SK-N-SH (cell line): ENCODE measurements around the gene RNF157. TPM values are rescaled to one million over a fixed set of nuclear protein-coding genes. Genes with fewer than 3 reads are reported as not detected.

Experiments
- CTCF ChIA-PET: fragments of 300-600, 350-600 bp; formaldehyde crosslinking; extraction: SDS; loops from one replicate; lab custom pipeline; 2021; lab: Yijun Ruan, JAX
- POLR2A ChIA-PET: fragments of 350-600 bp; sonication (Branson Sonifier 250); formaldehyde crosslinking; extraction: SDS; loops from one replicate; lab custom pipeline; 2020; ENCODE audit warnings: antibody characterized with exemption, inconsistent platforms; lab: Yijun Ruan, JAX
- DNase-seq: peaks from one replicate; pipeline ENCODE4 v3.0.0; 2012
- H2AFZ ChIP-seq: fragments of 200-600 bp; sonication (generic); 2 replicates; pipeline ENCODE4 v1.8.1; 2016; ENCODE audit warnings: antibody characterized with exemption, mild to moderate bottlenecking, low read depth
- H3F3A ChIP-seq: fragments of 200-600 bp; sonication (generic); replicated peaks from 2 replicates; pipeline ENCODE3; 2016; ENCODE audit warnings: antibody characterized with exemption, mild to moderate bottlenecking; ENCODE audit not compliant: insufficient read depth
- H3K27ac ChIP-seq, 2 experiments: fragments of 200-500 bp in 1 of 2; fragments of 200-600 bp in 1 of 2; sonication (Bioruptor generic) in 1 of 2; sonication (generic), shearing (Covaris generic) in 1 of 2; 2 replicates each; pipeline versions ENCODE4 v1.5.1 to v1.6.1; 2014 to 2016; ENCODE audit warnings: low read depth in 2 of 2, inconsistent platforms in 1 of 2, low read length in 1 of 2, mild to moderate bottlenecking in 1 of 2, mixed read lengths in 1 of 2
- H3K27me3 ChIP-seq: fragments of 200-600 bp; sonication (generic), shearing (Covaris generic); 2 replicates; pipeline ENCODE4 v1.6.1; 2016; ENCODE audit warnings: mixed run types; ENCODE audit not compliant: insufficient read depth
- H3K36me3 ChIP-seq, 2 experiments: fragments of 200-500 bp in 1 of 2; fragments of 200-600 bp in 1 of 2; sonication (Bioruptor generic) in 1 of 2; sonication (generic) in 1 of 2; replicated peaks in 1 of 2; 2 replicates each; pipeline versions ENCODE3 to v1.5.1; 2014 to 2016; ENCODE audit warnings: low read length in 1 of 2, mild to moderate bottlenecking in 1 of 2; ENCODE audit not compliant: insufficient read depth in 2 of 2, control insufficient read depth in 1 of 2
- H3K4me1 ChIP-seq, 2 experiments: fragments of 200-500 bp in 1 of 2; fragments of 200-600 bp in 1 of 2; sonication (Bioruptor generic) in 1 of 2; sonication (generic), shearing (Covaris generic) in 1 of 2; 2 replicates each; pipeline versions ENCODE4 v1.5.1 to v1.6.1; 2014 to 2016; ENCODE audit warnings: low read depth in 1 of 2, low read length in 1 of 2, mixed run types in 1 of 2; ENCODE audit not compliant: insufficient read depth in 2 of 2, control insufficient read depth in 1 of 2
- H3K4me2 ChIP-seq: fragments of 200-600 bp; sonication (generic), shearing (Covaris generic); 2 replicates; pipeline ENCODE4 v1.6.1; 2017; ENCODE audit warnings: mixed run types
- H3K4me3 ChIP-seq, 2 experiments: fragments of 200-500 bp in 1 of 2; fragments of 200-600 bp in 1 of 2; sonication (Bioruptor generic) in 1 of 2; sonication (generic), shearing (Covaris generic) in 1 of 2; 2 replicates each; pipeline versions ENCODE4 v1.5.1 to v1.8.1; 2014 to 2016; ENCODE audit warnings: low read depth in 2 of 2, inconsistent platforms in 1 of 2, low read length in 1 of 2, mild to moderate bottlenecking in 1 of 2, mixed read lengths in 1 of 2, moderate library complexity in 1 of 2
- H3K79me2 ChIP-seq: fragments of 200-600 bp; sonication (generic); 2 replicates; pipeline ENCODE4 v1.8.1; 2017; ENCODE audit warnings: mild to moderate bottlenecking; ENCODE audit not compliant: insufficient read depth
- H3K9ac ChIP-seq: fragments of 200-600 bp; sonication (generic); 2 replicates; pipeline ENCODE4 v1.6.1; 2017; ENCODE audit warnings: mixed run types
- H3K9me2 ChIP-seq: fragments of 200-600 bp; sonication (generic); 2 replicates; pipeline ENCODE4 v1.6.1; 2017; ENCODE audit warnings: mixed run types
- H3K9me3 ChIP-seq: fragments of 200-600 bp; sonication (generic); 2 replicates; pipeline ENCODE4 v1.6.1; 2017; ENCODE audit warnings: mixed run types, mild to moderate bottlenecking, moderate library complexity
- H4K20me1 ChIP-seq: fragments of 200-600 bp; sonication (generic); 2 replicates; pipeline ENCODE4 v1.6.1; 2017; ENCODE audit warnings: mild to moderate bottlenecking, mixed run types; ENCODE audit not compliant: insufficient read depth
- CHD2 ChIP-seq: fragments of 150-350 bp; IDR thresholded peaks from 2 replicates; pipeline ENCODE4 v1.6.1; 2018; ENCODE audit warnings: low read length; ENCODE audit not compliant: partially characterized antibody
- ELF1 ChIP-seq: IDR thresholded peaks from 2 replicates; pipeline ENCODE4 v1.4.0; 2012
- EZH2phosphoT487 ChIP-seq: fragments of 200-600 bp; sonication (generic); IDR thresholded peaks from 2 replicates; pipeline ENCODE4 v1.6.1; 2017; ENCODE audit warnings: low read depth, mixed run types, mild to moderate bottlenecking, antibody characterized with exemption, moderate library complexity, borderline replicate concordance
- FOSL2 ChIP-seq: IDR thresholded peaks from 2 replicates; pipeline ENCODE4 v1.4.0; 2012; ENCODE audit warnings: low read depth, mild to moderate bottlenecking, moderate library complexity, borderline replicate concordance
- FOXJ3 ChIP-seq: sonication (generic); formaldehyde crosslinking; IDR thresholded peaks from 2 replicates; pipeline ENCODE4 v1.5.1; 2020; ENCODE audit warnings: mild to moderate bottlenecking, missing genetic modification reagents
- FOXM1 ChIP-seq: IDR thresholded peaks from 2 replicates; pipeline ENCODE4 v1.4.0; 2012; ENCODE audit warnings: low read depth, mild to moderate bottlenecking
- IRF3 ChIP-seq: fragments of 150-350 bp; IDR thresholded peaks from 2 replicates; pipeline ENCODE4 v1.6.1; 2016; ENCODE audit warnings: mild to moderate bottlenecking, low read depth, low read length
- MXI1 ChIP-seq: IDR thresholded peaks from 2 replicates; pipeline ENCODE4 v1.6.1; 2012; ENCODE audit warnings: mild to moderate bottlenecking, low read depth, low read length, improper control_type of control experiment
- NFIC ChIP-seq: IDR thresholded peaks from 2 replicates; pipeline ENCODE4 v1.4.0; 2012; ENCODE audit warnings: borderline replicate concordance
- POLR2AphosphoS5 ChIP-seq: IDR thresholded peaks from 2 replicates; pipeline ENCODE4 v1.6.1; 2012; ENCODE audit warnings: low read depth, low read length
- RCOR1 ChIP-seq: fragments of 150-350 bp; IDR thresholded peaks from 2 replicates; pipeline ENCODE4 v1.6.1; 2017; ENCODE audit warnings: antibody characterized with exemption, low read length
- RXRA ChIP-seq: IDR thresholded peaks from 2 replicates; pipeline ENCODE4 v1.4.0; 2012; ENCODE audit warnings: low read depth, mild to moderate bottlenecking, borderline replicate concordance
- SIN3A ChIP-seq: IDR thresholded peaks from 2 replicates; pipeline ENCODE4 v1.6.1; 2012; ENCODE audit warnings: low read depth, mild to moderate bottlenecking, low read length, moderate library complexity, borderline replicate concordance
- SMC3 ChIP-seq: IDR thresholded peaks from 2 replicates; pipeline ENCODE4 v1.6.1; 2012; ENCODE audit warnings: low read depth, low read length, improper control_type of control experiment
- TCF12 ChIP-seq: IDR thresholded peaks from 2 replicates; pipeline ENCODE4 v1.4.0; 2012
- YY1 ChIP-seq: IDR thresholded peaks from 2 replicates; pipeline ENCODE4 v1.4.0; 2012; ENCODE audit warnings: low read depth, mild to moderate bottlenecking
- WGBS: methylation state at CpG from one replicate; pipeline ENCODE4 v1.1.6; 2017; ENCODE audit warnings: low lambda C conversion rate; 5-methylcytosine and 5-hydroxymethylcytosine counted together
- polyA plus RNA-seq, 3 experiments: library from polyadenylated mRNA; depleted of rRNA; stranded (reverse); fragments of >200 nt; gene quantifications; 2 replicates each; pipeline ENCODE4 v1.2.3, GENCODE V29; 2012
- TF ChIP-seq, protein P1 (sequence below): fragments of 150-350 bp; IDR thresholded peaks from 2 replicates; pipeline ENCODE4 v1.6.1; 2017; ENCODE audit warnings: antibody characterized with exemption, low read length, low read depth, borderline replicate concordance
- TF ChIP-seq, protein P2 (sequence below): IDR thresholded peaks from 2 replicates; pipeline ENCODE4 v1.4.0; 2012; ENCODE audit warnings: low read depth, borderline replicate concordance
- TF ChIP-seq, protein P3 (sequence below): fragments of 200-600 bp; sonication (generic); IDR thresholded peaks from 2 replicates; pipeline ENCODE4 v1.6.1; 2017; ENCODE audit warnings: antibody characterized with exemption, mild to moderate bottlenecking, moderate library complexity
- TF ChIP-seq, protein P4 (sequence below): IDR thresholded peaks from 2 replicates; pipeline ENCODE4 v1.4.0; 2012; ENCODE audit warnings: low read depth

RNF157 gene
- polyA plus RNA-seq, 1 of the 3 experiments (the other 2 are of a cell fraction) = 5.2 TPM

DNA sequence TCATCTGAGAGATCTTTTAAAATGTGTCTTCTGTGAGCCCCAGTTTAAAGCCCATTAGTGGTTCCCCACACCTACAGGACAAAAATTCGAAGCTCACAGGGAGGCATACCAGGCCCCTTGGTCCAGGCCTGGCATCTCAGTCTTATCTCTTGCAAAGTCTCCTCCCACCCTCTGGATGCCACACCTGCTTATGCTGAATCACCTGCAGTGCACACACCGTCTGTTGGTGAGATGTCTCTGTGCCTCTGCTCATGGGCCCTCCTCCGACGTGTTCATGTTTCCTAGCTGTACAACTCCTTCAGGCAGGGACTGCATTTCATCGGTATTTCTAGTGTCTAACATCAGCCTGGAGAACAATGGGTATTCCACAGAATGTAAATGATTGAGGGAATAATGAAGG lies 41.6 kb downstream of the RNF157 start:
- no peak overlapping the region for H2AFZ ChIP-seq

More for the DNA sequence above, 41.6 kb downstream of the RNF157 start:
- Histone ChIP-seq H3F3A (no peaks in the 10 kb centered on the region), H3K9ac (no peak overlapping the region), H3K4me1 (peaks cover 0 to 13% of the 10 kb centered on the region in 2 experiments; a peak in 2 of 4 replicates), H3K4me3 (no peak overlapping the region), H3K9me2 (no peaks in the 10 kb centered on the region), H3K36me3 (no peaks in the 10 kb centered on the region), H3K27ac (no peak overlapping the region), H4K20me1 (no peaks in the 10 kb centered on the region), H3K4me2 (no peak overlapping the region), H3K79me2 (no peaks in the 10 kb centered on the region), H3K9me3 (no peaks in the 10 kb centered on the region), H3K27me3 (no peaks in the 10 kb centered on the region)
- POLR2A ChIA-PET = no interaction called here
- TF ChIP-seq TCF12 = no peak
- TF ChIP-seq FOXM1 = no peak
- TF ChIP-seq FOSL2 = no peak
- TF ChIP-seq RXRA = no peak
- no peak for TF ChIP-seq ELF1
- TF ChIP-seq, protein P1, sequence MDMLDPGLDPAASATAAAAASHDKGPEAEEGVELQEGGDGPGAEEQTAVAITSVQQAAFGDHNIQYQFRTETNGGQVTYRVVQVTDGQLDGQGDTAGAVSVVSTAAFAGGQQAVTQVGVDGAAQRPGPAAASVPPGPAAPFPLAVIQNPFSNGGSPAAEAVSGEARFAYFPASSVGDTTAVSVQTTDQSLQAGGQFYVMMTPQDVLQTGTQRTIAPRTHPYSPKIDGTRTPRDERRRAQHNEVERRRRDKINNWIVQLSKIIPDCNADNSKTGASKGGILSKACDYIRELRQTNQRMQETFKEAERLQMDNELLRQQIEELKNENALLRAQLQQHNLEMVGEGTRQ = no peak
- no peak for TF ChIP-seq IRF3
- no peak for TF ChIP-seq EZH2phosphoT487
- TF ChIP-seq POLR2AphosphoS5 = no peak
- TF ChIP-seq, protein P2, sequence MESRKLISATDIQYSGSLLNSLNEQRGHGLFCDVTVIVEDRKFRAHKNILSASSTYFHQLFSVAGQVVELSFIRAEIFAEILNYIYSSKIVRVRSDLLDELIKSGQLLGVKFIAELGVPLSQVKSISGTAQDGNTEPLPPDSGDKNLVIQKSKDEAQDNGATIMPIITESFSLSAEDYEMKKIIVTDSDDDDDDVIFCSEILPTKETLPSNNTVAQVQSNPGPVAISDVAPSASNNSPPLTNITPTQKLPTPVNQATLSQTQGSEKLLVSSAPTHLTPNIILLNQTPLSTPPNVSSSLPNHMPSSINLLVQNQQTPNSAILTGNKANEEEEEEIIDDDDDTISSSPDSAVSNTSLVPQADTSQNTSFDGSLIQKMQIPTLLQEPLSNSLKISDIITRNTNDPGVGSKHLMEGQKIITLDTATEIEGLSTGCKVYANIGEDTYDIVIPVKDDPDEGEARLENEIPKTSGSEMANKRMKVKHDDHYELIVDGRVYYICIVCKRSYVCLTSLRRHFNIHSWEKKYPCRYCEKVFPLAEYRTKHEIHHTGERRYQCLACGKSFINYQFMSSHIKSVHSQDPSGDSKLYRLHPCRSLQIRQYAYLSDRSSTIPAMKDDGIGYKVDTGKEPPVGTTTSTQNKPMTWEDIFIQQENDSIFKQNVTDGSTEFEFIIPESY = no peak
- no peak for TF ChIP-seq NFIC
- TF ChIP-seq, protein P3, sequence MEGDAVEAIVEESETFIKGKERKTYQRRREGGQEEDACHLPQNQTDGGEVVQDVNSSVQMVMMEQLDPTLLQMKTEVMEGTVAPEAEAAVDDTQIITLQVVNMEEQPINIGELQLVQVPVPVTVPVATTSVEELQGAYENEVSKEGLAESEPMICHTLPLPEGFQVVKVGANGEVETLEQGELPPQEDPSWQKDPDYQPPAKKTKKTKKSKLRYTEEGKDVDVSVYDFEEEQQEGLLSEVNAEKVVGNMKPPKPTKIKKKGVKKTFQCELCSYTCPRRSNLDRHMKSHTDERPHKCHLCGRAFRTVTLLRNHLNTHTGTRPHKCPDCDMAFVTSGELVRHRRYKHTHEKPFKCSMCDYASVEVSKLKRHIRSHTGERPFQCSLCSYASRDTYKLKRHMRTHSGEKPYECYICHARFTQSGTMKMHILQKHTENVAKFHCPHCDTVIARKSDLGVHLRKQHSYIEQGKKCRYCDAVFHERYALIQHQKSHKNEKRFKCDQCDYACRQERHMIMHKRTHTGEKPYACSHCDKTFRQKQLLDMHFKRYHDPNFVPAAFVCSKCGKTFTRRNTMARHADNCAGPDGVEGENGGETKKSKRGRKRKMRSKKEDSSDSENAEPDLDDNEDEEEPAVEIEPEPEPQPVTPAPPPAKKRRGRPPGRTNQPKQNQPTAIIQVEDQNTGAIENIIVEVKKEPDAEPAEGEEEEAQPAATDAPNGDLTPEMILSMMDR = no peak
- TF ChIP-seq, protein P4, sequence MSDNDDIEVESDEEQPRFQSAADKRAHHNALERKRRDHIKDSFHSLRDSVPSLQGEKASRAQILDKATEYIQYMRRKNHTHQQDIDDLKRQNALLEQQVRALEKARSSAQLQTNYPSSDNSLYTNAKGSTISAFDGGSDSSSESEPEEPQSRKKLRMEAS = no peak
- no peak for TF ChIP-seq FOXJ3
- no peak for TF ChIP-seq SIN3A
- TF ChIP-seq RCOR1 = no peak
- no peak for TF ChIP-seq MXI1
- TF ChIP-seq YY1 = no peak
- TF ChIP-seq SMC3 = no peak
- no peak for TF ChIP-seq CHD2
- DNase-seq = no peak
- CTCF ChIA-PET = interaction anchor here (0.8 to 5.8 kb wide), 6 partner anchors 17 to 337 kb away, joined by 3 to 47 read pairs (median 4); no protein-coding TSS in a partner anchor
- 91% methylated on average over 5 of the region's 5 CpGs for WGBS
